Retinal pigment epithelial cell (primary cell): Measurements from ENCODE around the gene PLEKHM3.

Source experiments
- DNase-seq: peaks from one replicate; pipeline ENCODE4 v3.0.0-alpha.2; 2010; ENCODE audit warnings: low read depth
- H3K4me3 ChIP-seq: 2 replicates; pipeline ENCODE4 v1.5.1; 2011; ENCODE audit warnings: mild to moderate bottlenecking, low read length, control low read depth, moderate library complexity
- TF ChIP-seq, protein P1 (sequence below): conservative IDR thresholded peaks from 2 replicates; pipeline ENCODE4 v1.5.1; 2011; ENCODE audit warnings: low read depth, low read length, control low read depth, inconsistent platforms

The PLEKHM3 gene

DNA sequence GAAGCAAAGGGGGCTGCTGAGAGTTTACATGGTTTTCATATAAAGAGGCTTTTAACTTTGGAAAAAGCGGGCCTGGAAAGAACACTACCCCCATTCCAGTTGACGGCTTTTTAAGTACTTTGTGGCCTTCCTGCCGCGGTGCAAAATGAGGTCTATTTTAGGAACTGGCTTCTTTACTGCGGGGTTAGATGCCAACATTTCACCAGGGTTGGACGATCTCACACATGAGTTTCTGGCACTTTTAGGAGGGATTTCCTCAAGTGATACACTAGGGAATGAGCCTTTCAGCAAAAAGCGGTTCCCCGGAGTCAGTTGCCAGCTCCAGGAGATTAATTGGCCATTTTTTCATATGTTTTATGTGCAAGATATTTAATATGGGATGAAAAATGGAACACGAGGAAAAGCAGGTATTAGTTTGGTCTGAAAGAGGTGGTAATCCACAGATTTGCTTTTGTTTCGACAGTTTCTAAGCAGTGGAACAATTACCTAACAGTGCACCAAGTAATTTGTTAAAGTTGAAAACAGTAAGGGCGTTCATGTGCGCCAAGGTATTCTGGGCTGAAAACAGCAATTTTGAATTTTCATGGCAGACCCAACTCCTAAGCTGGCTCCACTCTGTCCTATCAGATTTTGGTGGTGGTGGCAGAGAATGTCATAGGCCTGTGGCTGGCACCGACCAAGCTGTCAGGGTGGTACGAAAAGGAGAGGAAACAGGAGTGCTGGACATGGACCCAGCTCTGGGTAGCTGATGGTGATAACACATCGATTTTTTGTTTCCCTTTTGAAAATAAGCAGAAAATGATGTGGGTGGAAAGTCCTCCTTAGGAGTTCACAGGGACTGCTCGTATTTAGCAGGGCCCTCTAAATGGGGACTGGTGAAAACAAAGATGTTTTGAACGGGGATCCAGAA, 200.0 kb downstream of the PLEKHM3 start:
- TF ChIP-seq, protein P1, sequence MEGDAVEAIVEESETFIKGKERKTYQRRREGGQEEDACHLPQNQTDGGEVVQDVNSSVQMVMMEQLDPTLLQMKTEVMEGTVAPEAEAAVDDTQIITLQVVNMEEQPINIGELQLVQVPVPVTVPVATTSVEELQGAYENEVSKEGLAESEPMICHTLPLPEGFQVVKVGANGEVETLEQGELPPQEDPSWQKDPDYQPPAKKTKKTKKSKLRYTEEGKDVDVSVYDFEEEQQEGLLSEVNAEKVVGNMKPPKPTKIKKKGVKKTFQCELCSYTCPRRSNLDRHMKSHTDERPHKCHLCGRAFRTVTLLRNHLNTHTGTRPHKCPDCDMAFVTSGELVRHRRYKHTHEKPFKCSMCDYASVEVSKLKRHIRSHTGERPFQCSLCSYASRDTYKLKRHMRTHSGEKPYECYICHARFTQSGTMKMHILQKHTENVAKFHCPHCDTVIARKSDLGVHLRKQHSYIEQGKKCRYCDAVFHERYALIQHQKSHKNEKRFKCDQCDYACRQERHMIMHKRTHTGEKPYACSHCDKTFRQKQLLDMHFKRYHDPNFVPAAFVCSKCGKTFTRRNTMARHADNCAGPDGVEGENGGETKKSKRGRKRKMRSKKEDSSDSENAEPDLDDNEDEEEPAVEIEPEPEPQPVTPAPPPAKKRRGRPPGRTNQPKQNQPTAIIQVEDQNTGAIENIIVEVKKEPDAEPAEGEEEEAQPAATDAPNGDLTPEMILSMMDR: no peak
- DNase-seq: no peak
- no peak overlapping the region for H3K4me3 ChIP-seq

DNA sequence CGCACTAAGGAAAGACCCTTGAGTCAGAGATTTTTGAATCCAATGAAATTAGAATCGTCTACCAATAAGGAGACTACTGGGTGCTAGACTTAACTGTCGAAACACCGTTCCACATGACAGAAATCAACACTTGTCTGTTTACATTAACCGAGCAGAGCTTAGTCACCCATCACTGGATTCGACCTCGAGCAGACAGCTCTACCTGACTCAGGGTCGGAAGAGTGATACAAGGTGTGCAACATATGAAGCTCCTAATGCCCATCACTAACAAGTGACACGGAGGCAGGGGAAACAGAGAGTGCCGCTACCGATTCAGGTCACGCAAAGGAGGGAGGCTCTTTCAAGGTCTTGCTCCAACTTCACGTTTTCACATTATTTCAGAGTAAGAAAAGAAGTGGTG, 201.5 kb downstream of the PLEKHM3 start:
- H3K4me3 ChIP-seq: no peak overlapping the region
- no peak for DNase-seq
- TF ChIP-seq, protein P1: no peak

DNA sequence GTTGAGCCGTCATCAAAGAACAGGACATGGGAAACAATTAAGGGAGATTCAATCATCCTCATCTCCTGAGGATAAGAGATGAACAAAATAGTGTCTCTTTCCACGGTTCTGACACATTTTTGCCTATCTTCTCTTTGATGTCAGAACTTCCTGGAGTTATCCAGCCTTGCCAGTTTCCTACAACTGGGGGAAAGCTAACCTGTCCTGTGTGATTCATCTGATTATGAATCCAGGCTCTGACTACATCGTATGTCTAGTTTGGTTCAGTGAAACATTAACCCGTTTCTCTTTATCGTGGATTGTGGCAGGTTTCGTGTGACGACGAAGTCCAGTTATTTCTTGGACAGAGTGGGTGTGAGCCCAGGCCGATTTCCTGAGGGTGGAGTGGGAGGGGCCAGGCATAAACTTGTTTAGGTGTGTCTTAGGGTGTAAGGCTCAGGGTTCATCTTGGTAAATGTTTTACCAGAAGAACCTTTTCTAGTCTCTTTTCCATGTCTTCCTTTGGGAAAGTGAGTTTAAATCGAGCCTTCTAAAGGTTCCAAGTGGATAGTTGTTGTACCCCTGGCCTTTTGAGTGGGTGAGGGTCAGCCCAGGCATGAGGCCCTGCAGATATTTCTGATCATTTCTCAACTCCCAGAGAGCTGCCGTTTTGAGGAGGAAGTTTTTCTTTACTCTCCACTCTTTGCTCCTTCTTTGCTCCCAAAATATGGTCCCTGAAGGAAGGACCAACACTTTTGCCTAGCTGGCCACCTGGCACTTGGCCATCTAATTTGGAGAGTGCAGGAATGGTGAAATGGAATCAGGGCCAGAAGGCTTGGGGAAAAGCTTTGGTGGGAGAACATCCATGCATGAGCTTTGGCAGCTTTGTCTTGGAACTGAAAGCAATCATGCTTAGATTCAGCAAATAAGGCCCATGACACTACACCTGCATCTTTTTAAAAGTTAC, 205.2 kb downstream of the PLEKHM3 start:
- no peak for DNase-seq
- TF ChIP-seq, protein P1: no peak
- no peak overlapping the region for H3K4me3 ChIP-seq

DNA sequence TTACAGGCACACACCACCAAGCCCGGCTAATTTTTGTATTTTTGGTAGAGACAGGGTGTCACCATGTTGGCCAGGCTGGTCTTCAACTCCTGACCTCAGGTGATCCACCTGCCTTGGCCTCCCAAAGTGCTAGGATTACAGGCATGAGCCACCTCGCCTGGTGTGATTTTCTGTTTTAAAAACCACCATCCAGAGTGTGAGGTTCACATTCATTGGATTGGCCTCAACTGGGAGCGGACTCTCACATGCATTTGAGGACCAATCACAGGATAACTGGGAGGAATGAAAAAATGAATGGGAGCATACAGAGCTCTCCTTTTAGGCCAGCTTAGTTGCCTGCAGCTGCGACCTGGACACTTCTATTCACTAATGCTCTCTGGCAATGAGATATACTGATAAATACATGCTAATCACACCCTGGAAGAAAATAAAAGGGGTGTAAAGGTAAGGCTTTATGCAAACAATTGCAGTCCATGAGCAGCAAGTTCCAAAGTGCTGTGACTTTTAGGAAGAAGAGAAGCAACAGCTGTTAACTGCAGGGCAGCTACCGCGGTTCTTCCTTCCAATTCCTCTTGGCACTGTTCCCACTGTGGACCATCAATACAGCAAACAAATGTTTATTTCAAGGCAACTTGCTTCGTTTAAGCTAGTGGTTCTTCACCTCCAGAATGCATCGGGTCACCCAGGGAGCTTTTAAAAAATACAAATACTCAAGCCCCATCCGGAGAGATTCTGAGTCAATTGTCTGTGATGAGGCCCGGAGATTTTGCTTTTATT, 206.1 kb downstream of the PLEKHM3 start:
- DNase-seq: no peak
- H3K4me3 ChIP-seq: no peak overlapping the region
- TF ChIP-seq, protein P1: no peak

DNA sequence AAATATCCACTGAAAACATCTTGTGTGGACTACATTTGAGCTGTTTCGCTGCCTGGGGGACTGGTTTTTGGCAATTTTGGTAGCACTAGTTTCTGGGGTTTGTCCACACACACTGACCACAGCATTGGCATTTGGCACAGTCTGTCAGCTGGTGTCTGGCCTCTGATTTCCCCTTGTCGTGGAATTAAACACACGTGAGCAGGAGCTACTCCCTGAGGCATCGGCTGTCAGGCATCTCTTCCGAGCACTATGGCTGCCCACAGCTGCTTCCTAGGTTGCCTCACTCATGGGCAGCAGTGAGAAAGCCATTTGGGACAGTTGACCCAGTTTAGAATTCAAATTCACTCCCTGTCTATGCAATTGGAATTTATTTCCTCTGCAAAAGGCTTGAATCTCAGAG, 208.8 kb downstream of the PLEKHM3 start:
- no peak for DNase-seq
- no peak overlapping the region for H3K4me3 ChIP-seq
- TF ChIP-seq, protein P1: no peak

DNA sequence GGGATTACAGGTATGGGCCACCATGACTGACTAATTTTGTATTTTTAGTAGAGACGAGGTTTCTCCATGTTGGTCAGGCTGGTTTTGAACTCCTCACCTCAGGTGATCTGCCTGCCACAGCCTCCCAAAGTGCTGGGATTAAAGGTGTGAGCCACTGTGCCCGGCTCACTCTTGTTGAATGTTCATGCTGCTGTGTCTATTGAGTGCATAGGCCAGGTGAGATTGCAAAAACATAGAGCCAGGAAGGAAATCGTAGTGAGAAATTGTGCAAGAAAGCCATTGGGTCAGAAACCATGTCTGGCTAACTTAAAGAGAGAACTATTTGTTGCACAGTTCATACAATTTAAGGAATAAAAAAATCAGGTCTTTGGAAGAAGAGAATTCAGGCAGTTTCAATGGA, 210.1 kb downstream of the PLEKHM3 start:
- no peak overlapping the region for H3K4me3 ChIP-seq
- TF ChIP-seq, protein P1: no peak
- no peak for DNase-seq
